ENCODE measurements around the gene YJU2. TPM values are rescaled to one million over a fixed set of nuclear protein-coding genes. Genes with fewer than 3 reads are reported as not detected.

Gene YJU2
- total and polyA plus RNA-seq, 4 donors: 12.5 to 27.0 (median 25.9) TPM

- Histone ChIP-seq H3K4me1 (ENCODE audit: control insufficient read depth, insufficient read depth, low read length) (peaks cover 15% of the 10 kb centered on the region), H3K36me3 (ENCODE audit: control insufficient read depth, insufficient read depth, low read length) (peaks cover 33% of the 10 kb centered on the region), H3K27ac (ENCODE audit: low read depth, low read length) (no peak overlapping the region), H3K9me3 (ENCODE audit: control insufficient read depth, insufficient read depth, low read length) (no peaks in the 10 kb centered on the region), H3K27me3 (ENCODE audit: control insufficient read depth, insufficient read depth, low read length) (no peaks in the 10 kb centered on the region), H3K4me3 (ENCODE audit: low read depth, low read length) (peak overlapping the region; percentile 6)
- DNase-seq (ENCODE audit: low read depth in 4 of 6, low spot score in 6 of 6): no peak
- 55% methylated on average over 8 of the region's 18 CpGs for WGBS (ENCODE audit: insufficient coverage)
These were observed 57.1 kb downstream of the YJU2 start for GRCh38 chr19:4303819-4304537.

GRCh38 chr19:4304538-4305256 lies 57.8 kb downstream of the YJU2 start, which contains the start of gene FSD1:
Gene FSD1 (plus strand): TSS chr19:4304598. CDS start chr19:4304747, 149 bp downstream.
- Histone ChIP-seq H3K9me3 (ENCODE audit: control insufficient read depth, insufficient read depth, low read length) (no peaks in the 10 kb centered on the region), H3K4me1 (ENCODE audit: control insufficient read depth, insufficient read depth, low read length) (peaks cover 15% of the 10 kb centered on the region), H3K27me3 (ENCODE audit: control insufficient read depth, insufficient read depth, low read length) (no peaks in the 10 kb centered on the region), H3K27ac (ENCODE audit: low read depth, low read length) (no peak within 1 kb of the TSS), H3K4me3 (ENCODE audit: low read depth, low read length) (peak within 1 kb of the TSS; percentile 16), H3K36me3 (ENCODE audit: control insufficient read depth, insufficient read depth, low read length) (peaks cover 38% of the 10 kb centered on the region)
- WGBS (ENCODE audit: insufficient coverage): under 1% methylated on average over 33 of the region's 63 CpGs
- DNase-seq (ENCODE audit: low read depth in 4 of 6, low spot score in 6 of 6): peak in 5 of 6 donors; percentile 33 to 91 (median 56)

- Histone ChIP-seq H3K27ac (ENCODE audit: low read depth, low read length) (no peak overlapping the region), H3K36me3 (ENCODE audit: control insufficient read depth, insufficient read depth, low read length) (peaks cover 42% of the 10 kb centered on the region), H3K27me3 (ENCODE audit: control insufficient read depth, insufficient read depth, low read length) (no peaks in the 10 kb centered on the region), H3K4me1 (ENCODE audit: control insufficient read depth, insufficient read depth, low read length) (peaks cover 15% of the 10 kb centered on the region), H3K9me3 (ENCODE audit: control insufficient read depth, insufficient read depth, low read length) (no peaks in the 10 kb centered on the region), H3K4me3 (ENCODE audit: low read depth, low read length) (no peak overlapping the region)
- WGBS (ENCODE audit: insufficient coverage): 73% methylated on average over 3 of the region's 7 CpGs
- peak in 1 of 6 donors; percentile 9 for DNase-seq (ENCODE audit: low read depth in 4 of 6, low spot score in 6 of 6)
These were observed 58.4 kb downstream of the YJU2 start for GRCh38 chr19:4305257-4305612.

DNA sequence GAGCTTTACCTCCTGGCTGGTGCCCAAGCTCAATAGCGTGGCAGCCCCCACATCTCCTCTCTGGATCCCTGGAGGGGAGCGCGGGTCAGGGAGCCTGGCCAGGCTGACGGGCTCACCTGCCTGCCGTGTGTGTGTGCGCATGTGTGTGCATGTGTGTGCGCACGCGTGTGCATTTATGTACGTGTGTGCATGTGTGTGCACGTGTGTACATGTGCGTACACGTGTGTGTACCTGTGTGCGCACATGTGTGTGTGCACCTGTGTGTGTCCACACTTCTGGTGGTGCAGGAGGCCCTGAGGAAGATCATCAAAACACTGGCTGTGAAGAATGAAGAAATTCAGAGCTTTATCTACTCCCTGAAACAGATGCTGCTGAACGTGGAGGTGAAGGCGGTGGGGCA lies 58.8 kb downstream of the YJU2 start:
- no peak overlapping the region for H3K4me3 ChIP-seq (ENCODE audit: low read depth, low read length)

DNA sequence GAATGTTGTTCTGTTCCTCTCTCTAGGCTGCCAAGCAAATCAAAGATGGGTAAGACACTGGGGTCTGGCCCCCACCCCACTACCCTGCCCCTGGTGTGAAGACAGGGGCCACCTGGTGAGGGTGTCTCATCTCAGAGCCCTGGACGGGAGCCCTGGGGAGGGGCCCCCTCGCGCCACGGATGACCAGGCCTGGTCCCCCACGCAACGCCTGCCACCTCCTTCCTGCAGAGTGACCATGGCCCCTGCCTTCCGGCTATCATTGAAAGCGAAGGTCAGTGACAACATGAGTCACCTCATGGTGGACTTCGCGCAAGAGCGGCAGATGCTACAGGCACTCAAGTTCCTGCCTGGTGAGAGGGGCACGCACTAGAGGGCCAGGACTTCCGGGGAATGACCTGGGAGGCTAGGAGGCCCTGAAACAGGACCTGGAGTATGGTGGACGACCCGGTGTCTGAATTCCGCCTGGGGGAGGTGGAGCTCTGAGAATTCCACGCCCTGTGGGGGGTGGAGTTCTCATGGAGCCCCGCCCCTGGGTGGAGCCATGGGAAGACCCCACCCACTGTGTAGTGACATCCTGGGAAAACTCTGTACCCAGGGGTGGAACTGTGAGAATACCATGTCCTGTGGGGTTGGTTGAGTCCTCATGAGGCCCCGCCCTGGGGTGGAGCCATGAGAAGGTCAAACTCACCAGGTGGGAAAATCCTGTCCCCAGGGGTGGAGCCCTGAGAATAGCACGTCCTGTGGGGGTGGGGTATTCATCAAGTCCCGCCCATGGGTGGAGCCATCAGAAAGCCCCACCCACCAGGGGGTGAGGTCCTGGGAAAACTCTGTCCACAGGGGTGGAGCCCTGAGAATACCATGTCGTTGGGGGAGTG lies 63.6 kb downstream of the YJU2 start:
- Histone ChIP-seq H3K4me3 (ENCODE audit: low read depth, low read length) (no peak overlapping the region), H3K36me3 (ENCODE audit: control insufficient read depth, insufficient read depth, low read length) (peaks cover 79% of the 10 kb centered on the region), H3K9me3 (ENCODE audit: control insufficient read depth, insufficient read depth, low read length) (no peaks in the 10 kb centered on the region), H3K27me3 (ENCODE audit: control insufficient read depth, insufficient read depth, low read length) (no peaks in the 10 kb centered on the region), H3K27ac (ENCODE audit: low read depth, low read length) (no peak overlapping the region), H3K4me1 (ENCODE audit: control insufficient read depth, insufficient read depth, low read length) (peaks cover 2% of the 10 kb centered on the region)
- 95% methylated on average over 19 of the region's 22 CpGs for WGBS (ENCODE audit: insufficient coverage)
- DNase-seq (ENCODE audit: low read depth in 4 of 6, low spot score in 6 of 6): no peak

More for the DNA sequence above, 58.8 kb downstream of the YJU2 start:
- WGBS (ENCODE audit: insufficient coverage): 88% methylated on average over 13 of the region's 16 CpGs
- DNase-seq (ENCODE audit: low read depth in 4 of 6, low spot score in 6 of 6): no peak
- Histone ChIP-seq H3K9me3 (ENCODE audit: control insufficient read depth, insufficient read depth, low read length) (no peaks in the 10 kb centered on the region), H3K27me3 (ENCODE audit: control insufficient read depth, insufficient read depth, low read length) (no peaks in the 10 kb centered on the region), H3K36me3 (ENCODE audit: control insufficient read depth, insufficient read depth, low read length) (peaks cover 46% of the 10 kb centered on the region), H3K27ac (ENCODE audit: low read depth, low read length) (no peak overlapping the region), H3K4me1 (ENCODE audit: control insufficient read depth, insufficient read depth, low read length) (peaks cover 15% of the 10 kb centered on the region)

GRCh38 chr19:4313847-4314490 lies 67.1 kb downstream of the YJU2 start:
- 88% methylated on average over 2 of the region's 12 CpGs for WGBS (ENCODE audit: insufficient coverage)
- peak in 2 of 6 donors; percentile 18 to 35 for DNase-seq (ENCODE audit: low read depth in 4 of 6, low spot score in 6 of 6)
- H3K36me3 ChIP-seq (ENCODE audit: control insufficient read depth, insufficient read depth, low read length): peaks cover 79% of the 10 kb centered on the region
- no peaks in the 10 kb centered on the region for H3K9me3 ChIP-seq (ENCODE audit: control insufficient read depth, insufficient read depth, low read length)
- no peak overlapping the region for H3K27ac ChIP-seq (ENCODE audit: low read depth, low read length)
- H3K4me3 ChIP-seq (ENCODE audit: low read depth, low read length): no peak overlapping the region
- H3K4me1 ChIP-seq (ENCODE audit: control insufficient read depth, insufficient read depth, low read length): no peaks in the 10 kb centered on the region
- H3K27me3 ChIP-seq (ENCODE audit: control insufficient read depth, insufficient read depth, low read length): no peaks in the 10 kb centered on the region

GRCh38 chr19:4316956-4317355 lies 70.1 kb downstream of the YJU2 start:
- H3K9me3 ChIP-seq (ENCODE audit: control insufficient read depth, insufficient read depth, low read length): peaks cover 1% of the 10 kb centered on the region
- WGBS (ENCODE audit: insufficient coverage): 84% methylated on average over 7 of the region's 9 CpGs
- no peak overlapping the region for H3K27ac ChIP-seq (ENCODE audit: low read depth, low read length)
- no peaks in the 10 kb centered on the region for H3K27me3 ChIP-seq (ENCODE audit: control insufficient read depth, insufficient read depth, low read length)
- H3K4me3 ChIP-seq (ENCODE audit: low read depth, low read length): no peak overlapping the region
- peaks cover 67% of the 10 kb centered on the region for H3K36me3 ChIP-seq (ENCODE audit: control insufficient read depth, insufficient read depth, low read length)
- no peak for DNase-seq (ENCODE audit: low read depth in 4 of 6, low spot score in 6 of 6)
- H3K4me1 ChIP-seq (ENCODE audit: control insufficient read depth, insufficient read depth, low read length): no peaks in the 10 kb centered on the region

GRCh38 chr19:4318460-4318859 lies 71.6 kb downstream of the YJU2 start:
- no peak overlapping the region for H3K27ac ChIP-seq (ENCODE audit: low read depth, low read length)
- H3K4me3 ChIP-seq (ENCODE audit: low read depth, low read length): no peak overlapping the region
- no peaks in the 10 kb centered on the region for H3K4me1 ChIP-seq (ENCODE audit: control insufficient read depth, insufficient read depth, low read length)
- H3K27me3 ChIP-seq (ENCODE audit: control insufficient read depth, insufficient read depth, low read length): no peaks in the 10 kb centered on the region
- H3K36me3 ChIP-seq (ENCODE audit: control insufficient read depth, insufficient read depth, low read length): peaks cover 63% of the 10 kb centered on the region
- WGBS (ENCODE audit: insufficient coverage): 97% methylated on average over 3 of the region's 7 CpGs
- DNase-seq (ENCODE audit: low read depth in 4 of 6, low spot score in 6 of 6): no peak
- peaks cover 1% of the 10 kb centered on the region for H3K9me3 ChIP-seq (ENCODE audit: control insufficient read depth, insufficient read depth, low read length)
